ENCODE measurements around the gene HMGCS1. TPM values are rescaled to one million over a fixed set of nuclear protein-coding genes. Genes with fewer than 3 reads are reported as not detected.
A peak's percentile ranks its signal among the peaks of the same experiment; 100 is the strongest.

Gene HMGCS1
- total and polyA plus RNA-seq, 5 donors, result 14.6 to 36.1 (median 23.2) TPM

DNA sequence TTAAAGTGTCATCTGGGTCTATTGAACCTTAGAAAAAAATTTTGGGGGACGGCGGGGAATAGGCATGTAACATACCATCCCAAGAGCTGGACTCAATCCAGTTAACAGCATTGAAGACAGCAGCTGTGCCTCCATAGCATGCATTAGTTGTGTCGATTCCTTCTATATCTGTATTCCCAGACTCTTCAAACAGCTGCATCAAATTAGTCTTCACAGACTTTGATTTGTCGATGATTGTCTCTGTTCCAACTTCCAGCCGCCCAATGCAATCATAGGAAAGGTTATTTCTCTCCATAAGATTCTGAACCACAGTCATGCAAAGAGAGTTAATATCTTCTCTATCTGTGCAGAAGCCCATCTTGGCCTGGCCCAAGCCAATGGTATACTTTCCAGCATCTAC, 14.8 kb downstream of the HMGCS1 start:
- intact Hi-C loops (cut with DNase I), result no loop called here
- Histone ChIP-seq H3K4me1 (ENCODE audit: control insufficient read depth, insufficient read depth, low read length) (peaks cover 4% of the 10 kb centered on the region), H3K9me3 (ENCODE audit: control insufficient read depth, low read length) (peaks cover 1% of the 10 kb centered on the region), H3K4me3 (ENCODE audit: low read length) (no peak overlapping the region), H3K27me3 (ENCODE audit: control insufficient read depth, insufficient read depth) (no peaks in the 10 kb centered on the region), H3K27ac (ENCODE audit: low read length) (no peak overlapping the region)
- WGBS, result 80% methylated on average over 5 of the region's 5 CpGs
- no peak for DNase-seq
- no peak for ATAC-seq

DNA sequence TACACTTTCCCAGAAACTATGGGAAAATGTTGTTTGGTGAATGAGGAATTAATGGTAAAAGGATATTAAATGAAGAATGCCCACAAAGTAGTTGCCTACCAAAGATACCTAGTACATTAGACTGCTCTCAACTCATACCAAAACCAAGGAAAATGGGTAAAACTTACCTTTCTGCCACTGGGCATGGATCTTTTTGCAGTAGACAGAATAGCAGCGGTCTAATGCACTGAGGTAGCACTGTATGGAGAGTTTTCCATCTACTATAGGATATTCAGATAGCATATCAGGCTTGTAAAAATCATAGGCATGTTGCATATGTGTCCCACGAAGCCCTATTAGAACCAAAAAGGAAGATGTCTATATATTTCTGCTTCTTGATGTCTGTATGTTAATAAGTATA, 16.4 kb downstream of the HMGCS1 start:
- WGBS, result 95% methylated on average over 2 of the region's 2 CpGs
- no peak for DNase-seq
- H3K4me3 ChIP-seq (ENCODE audit: low read length), result no peak overlapping the region
- H3K9me3 ChIP-seq (ENCODE audit: control insufficient read depth, low read length), result peaks cover 1% of the 10 kb centered on the region
- H3K27ac ChIP-seq (ENCODE audit: low read length), result no peak overlapping the region
- no peaks in the 10 kb centered on the region for H3K27me3 ChIP-seq (ENCODE audit: control insufficient read depth, insufficient read depth)
- intact Hi-C loops (cut with DNase I), result no loop called here
- peaks cover 2% of the 10 kb centered on the region for H3K4me1 ChIP-seq (ENCODE audit: control insufficient read depth, insufficient read depth, low read length)
- no peak for ATAC-seq

DNA sequence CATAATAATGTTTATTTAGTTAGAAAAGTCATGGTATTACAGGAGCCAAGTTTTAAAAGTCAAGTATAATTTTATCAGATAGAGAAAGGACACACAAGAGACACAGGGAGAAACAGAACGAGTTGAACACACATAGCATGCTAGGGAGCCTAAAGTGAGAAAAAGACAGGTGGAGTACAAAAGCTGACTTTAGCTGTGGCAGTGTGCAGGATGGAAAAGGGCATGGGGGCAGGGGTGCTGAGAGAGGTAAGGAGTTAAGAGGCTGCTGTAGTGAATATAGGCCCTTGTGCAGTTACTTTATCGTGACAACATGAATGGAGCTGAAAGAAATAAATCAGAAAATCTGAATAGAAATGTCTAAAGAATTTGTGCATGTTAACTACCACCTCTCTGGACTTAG, 18.0 kb downstream of the HMGCS1 start:
- Histone ChIP-seq H3K9me3 (ENCODE audit: control insufficient read depth, low read length) (peaks cover 1% of the 10 kb centered on the region), H3K4me3 (ENCODE audit: low read length) (no peak overlapping the region), H3K27ac (ENCODE audit: low read length) (no peak overlapping the region), H3K4me1 (ENCODE audit: control insufficient read depth, insufficient read depth, low read length) (no peaks in the 10 kb centered on the region), H3K27me3 (ENCODE audit: control insufficient read depth, insufficient read depth) (no peaks in the 10 kb centered on the region)
- intact Hi-C loops (cut with DNase I), result no loop called here
- DNase-seq (no peak), ATAC-seq (no peak)
- 75% methylated on average over 2 of the region's 2 CpGs for WGBS

GRCh38 chr5:43294226-43294625, 19.0 kb downstream of the HMGCS1 start:
- H3K27ac ChIP-seq (ENCODE audit: low read length), result no peak overlapping the region
- no peak overlapping the region for H3K4me3 ChIP-seq (ENCODE audit: low read length)
- no peaks in the 10 kb centered on the region for H3K4me1 ChIP-seq (ENCODE audit: control insufficient read depth, insufficient read depth, low read length)
- ATAC-seq (no peak), DNase-seq (no peak)
- intact Hi-C loops (cut with DNase I), result no loop called here
- no peaks in the 10 kb centered on the region for H3K27me3 ChIP-seq (ENCODE audit: control insufficient read depth, insufficient read depth)
- peaks cover 1% of the 10 kb centered on the region for H3K9me3 ChIP-seq (ENCODE audit: control insufficient read depth, low read length)

GRCh38 chr5:43290726-43291125, 22.5 kb downstream of the HMGCS1 start:
- Histone ChIP-seq H3K4me3 (ENCODE audit: low read length) (no peak overlapping the region), H3K27ac (ENCODE audit: low read length) (no peak overlapping the region), H3K4me1 (ENCODE audit: control insufficient read depth, insufficient read depth, low read length) (no peaks in the 10 kb centered on the region), H3K27me3 (ENCODE audit: control insufficient read depth, insufficient read depth) (no peaks in the 10 kb centered on the region), H3K9me3 (ENCODE audit: control insufficient read depth, low read length) (peaks cover 1% of the 10 kb centered on the region)
- intact Hi-C loops (cut with DNase I), result no loop called here
- ATAC-seq (no peak), DNase-seq (no peak)
- whole genome bisulfite sequencing, result 76% methylated on average over 2 of the region's 2 CpGs

DNA sequence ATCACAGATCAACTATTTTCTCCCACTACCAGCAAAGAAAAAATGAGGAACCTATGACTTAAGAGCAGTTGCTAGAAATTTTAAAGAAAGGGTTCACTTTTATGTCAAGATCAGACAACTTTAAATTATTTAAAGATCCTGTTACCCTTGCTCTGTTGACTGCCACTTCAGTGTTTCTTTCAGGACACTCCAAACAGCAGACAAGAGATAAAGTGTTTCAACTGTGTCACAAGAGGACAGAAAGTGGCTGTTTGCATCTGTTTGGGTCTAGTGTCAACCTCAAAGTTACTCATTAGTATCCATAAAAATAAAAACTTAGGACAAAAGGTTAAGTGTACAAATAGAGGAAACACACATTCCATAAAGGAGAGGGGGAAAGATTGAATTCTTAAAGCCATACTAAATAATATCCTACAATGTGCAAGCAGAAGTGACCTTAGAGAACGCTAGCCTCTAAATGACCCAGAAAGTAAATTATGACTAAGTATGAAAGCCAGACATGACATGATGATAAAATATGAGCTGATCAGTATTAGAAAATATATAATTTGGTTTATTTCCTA, 24.9 kb downstream of the HMGCS1 start:
- H3K27ac ChIP-seq (ENCODE audit: low read length), result no peak overlapping the region
- DNase-seq (no peak), ATAC-seq (no peak)
- no peaks in the 10 kb centered on the region for H3K4me1 ChIP-seq (ENCODE audit: control insufficient read depth, insufficient read depth, low read length)
- 86% methylated on average over 1 of the region's 1 CpG for WGBS
- H3K4me3 ChIP-seq (ENCODE audit: low read length), result no peak overlapping the region
- H3K27me3 ChIP-seq (ENCODE audit: control insufficient read depth, insufficient read depth), result no peaks in the 10 kb centered on the region
- intact Hi-C loops (cut with DNase I), result no loop called here
- no peaks in the 10 kb centered on the region for H3K9me3 ChIP-seq (ENCODE audit: control insufficient read depth, low read length)

DNA sequence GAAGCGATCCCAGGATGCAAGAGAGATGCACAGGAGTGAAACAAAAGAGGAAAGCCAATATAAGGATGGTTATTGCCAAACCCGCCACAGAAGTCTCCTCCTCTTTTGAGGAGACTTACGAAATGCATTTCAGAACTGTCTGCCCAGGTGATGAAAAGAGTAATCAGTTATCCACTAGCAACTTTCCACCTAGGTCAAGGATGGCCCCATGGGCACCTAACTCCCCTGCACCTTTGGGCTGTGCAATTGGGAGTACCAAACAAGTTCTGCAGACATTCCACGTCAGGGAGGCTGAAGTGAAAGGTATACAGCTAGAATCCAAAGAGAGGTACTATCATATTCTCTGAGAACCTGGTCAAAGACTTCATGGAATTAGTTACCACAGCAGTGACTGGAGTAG, 25.7 kb downstream of the HMGCS1 start:
- H3K9me3 ChIP-seq (ENCODE audit: control insufficient read depth, low read length), result no peaks in the 10 kb centered on the region
- intact Hi-C loops (cut with DNase I), result no loop called here
- H3K4me3 ChIP-seq (ENCODE audit: low read length), result no peak overlapping the region
- no peak for ATAC-seq
- DNase-seq, result no peak
- H3K27me3 ChIP-seq (ENCODE audit: control insufficient read depth, insufficient read depth), result no peaks in the 10 kb centered on the region
- H3K27ac ChIP-seq (ENCODE audit: low read length), result peak overlapping the region; percentile 27
- no peaks in the 10 kb centered on the region for H3K4me1 ChIP-seq (ENCODE audit: control insufficient read depth, insufficient read depth, low read length)
- WGBS, result 96% methylated on average over 4 of the region's 4 CpGs

GRCh38 chr5:43286623-43287022, 26.6 kb downstream of the HMGCS1 start:
- no peaks in the 10 kb centered on the region for H3K4me1 ChIP-seq (ENCODE audit: control insufficient read depth, insufficient read depth, low read length)
- DNase-seq (no peak), ATAC-seq (peak in 1 of 2 donors; percentile 41)
- H3K27me3 ChIP-seq (ENCODE audit: control insufficient read depth, insufficient read depth), result no peaks in the 10 kb centered on the region
- H3K9me3 ChIP-seq (ENCODE audit: control insufficient read depth, low read length), result no peaks in the 10 kb centered on the region
- H3K27ac ChIP-seq (ENCODE audit: low read length), result no peak overlapping the region
- no peak overlapping the region for H3K4me3 ChIP-seq (ENCODE audit: low read length)
- intact Hi-C loops (cut with DNase I), result no loop called here

DNA sequence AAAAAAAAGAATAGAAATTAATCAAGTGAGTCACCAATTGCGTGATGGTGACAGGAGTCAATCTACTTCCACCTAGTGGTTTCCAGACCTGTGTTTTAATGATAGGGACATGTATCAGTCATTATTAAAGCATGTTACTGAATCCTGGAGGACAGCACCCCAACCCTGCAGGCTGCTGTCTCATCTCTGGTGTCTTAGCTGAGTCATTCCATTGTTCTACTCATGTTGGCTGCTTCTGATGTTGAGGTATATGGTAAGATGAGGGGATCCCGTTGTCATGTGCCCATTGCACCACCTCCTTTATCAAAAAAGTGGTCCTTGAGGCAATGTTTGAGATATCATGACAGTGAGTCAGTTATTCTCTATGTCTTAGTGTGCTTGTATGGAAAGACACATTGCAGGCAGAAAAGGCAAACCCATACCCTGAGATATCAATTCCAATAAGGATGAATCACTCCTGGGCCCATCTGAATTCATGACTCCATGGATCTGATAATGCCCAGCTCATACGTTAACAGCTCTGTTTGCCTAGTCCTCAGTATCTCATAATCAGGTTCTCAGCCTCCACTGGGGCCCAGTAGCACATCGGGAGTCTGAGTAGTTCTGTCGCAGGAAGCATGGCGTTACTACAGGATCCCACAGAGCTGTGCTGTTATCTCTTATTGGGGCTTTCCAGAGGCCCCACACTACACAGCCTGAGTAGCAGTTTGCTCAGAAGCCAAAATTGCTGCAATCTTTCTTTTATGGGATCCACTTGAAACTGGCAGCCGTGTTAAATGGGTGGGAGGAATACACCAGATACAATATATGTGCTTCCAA, 31.2 kb downstream of the HMGCS1 start:
- H3K4me3 ChIP-seq (ENCODE audit: low read length), result no peak overlapping the region
- H3K4me1 ChIP-seq (ENCODE audit: control insufficient read depth, insufficient read depth, low read length), result no peaks in the 10 kb centered on the region
- intact Hi-C loops (cut with DNase I), result no loop called here
- H3K27me3 ChIP-seq (ENCODE audit: control insufficient read depth, insufficient read depth), result no peaks in the 10 kb centered on the region
- H3K9me3 ChIP-seq (ENCODE audit: control insufficient read depth, low read length), result peaks cover 2% of the 10 kb centered on the region
- ATAC-seq (no peak), DNase-seq (no peak)
- 58% methylated on average over 7 of the region's 7 CpGs for WGBS
- no peak overlapping the region for H3K27ac ChIP-seq (ENCODE audit: low read length)

DNA sequence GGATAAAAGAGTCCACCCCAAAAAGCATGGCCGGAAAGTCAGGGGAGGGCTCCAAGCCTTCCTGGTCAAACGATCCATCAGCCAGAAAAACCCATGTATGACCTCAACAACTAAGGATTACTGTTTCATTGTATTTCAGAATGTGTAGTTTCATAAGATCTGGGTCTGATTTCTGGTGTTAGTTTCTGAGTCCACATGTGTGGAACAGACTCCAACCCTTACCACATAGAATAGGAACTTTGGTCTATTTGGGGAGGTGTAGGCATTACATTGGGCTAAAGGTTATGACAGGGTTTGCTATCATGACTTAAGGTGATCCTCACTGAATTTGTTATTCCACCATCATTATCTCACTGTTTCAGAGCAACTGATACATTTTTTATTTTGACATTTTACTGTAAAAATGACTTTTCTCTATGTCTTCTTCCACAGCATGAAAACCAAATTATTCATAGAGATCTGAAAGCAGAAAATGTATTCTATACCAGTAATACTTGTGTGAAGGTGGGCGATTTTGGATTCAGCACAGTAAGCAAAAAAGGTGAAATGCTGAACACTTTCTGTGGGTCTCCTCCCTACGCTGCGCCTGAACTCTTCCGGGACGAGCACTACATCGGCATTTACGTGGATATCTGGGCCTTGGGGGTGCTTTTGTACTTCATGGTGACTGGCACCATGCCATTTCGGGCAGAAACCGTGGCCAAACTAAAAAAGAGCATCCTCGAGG, 33.5 kb downstream of the HMGCS1 start:
- 92% methylated on average over 12 of the region's 12 CpGs for WGBS
- Histone ChIP-seq H3K27ac (ENCODE audit: low read length) (no peak overlapping the region), H3K4me1 (ENCODE audit: control insufficient read depth, insufficient read depth, low read length) (no peaks in the 10 kb centered on the region), H3K4me3 (ENCODE audit: low read length) (no peak overlapping the region), H3K27me3 (ENCODE audit: control insufficient read depth, insufficient read depth) (no peaks in the 10 kb centered on the region), H3K9me3 (ENCODE audit: control insufficient read depth, low read length) (peaks cover 2% of the 10 kb centered on the region)
- intact Hi-C loops (cut with DNase I), result no loop called here
- DNase-seq, result no peak
- no peak for ATAC-seq

- no peak overlapping the region for H3K4me3 ChIP-seq (ENCODE audit: low read length)
- ATAC-seq, result peak; percentile 89
- peak; percentile 22 to 67 (median 57) for DNase-seq
- no peaks in the 10 kb centered on the region for H3K4me1 ChIP-seq (ENCODE audit: control insufficient read depth, insufficient read depth, low read length)
- H3K27ac ChIP-seq (ENCODE audit: low read length), result no peak overlapping the region
- H3K27me3 ChIP-seq (ENCODE audit: control insufficient read depth, insufficient read depth), result no peaks in the 10 kb centered on the region
- 48% methylated on average over 4 of the region's 4 CpGs for WGBS
- no peaks in the 10 kb centered on the region for H3K9me3 ChIP-seq (ENCODE audit: control insufficient read depth, low read length)
- intact Hi-C loops (cut with DNase I), result no loop called here
These were observed 37.8 kb downstream of the HMGCS1 start for GRCh38 chr5:43275391-43275790.

Measured in right cardiac atrium (tissue), 5 donors.